HG03066 (cell line): Measurements from ENCODE around the gene CHST11.
A peak's percentile ranks its signal among the peaks of the same experiment; 100 is the strongest.

Source experiments
- ATAC-seq: cut with Tn5 transposase; IDR thresholded peaks from one replicate; pipeline ENCODE4 v1.9.1; 2021; ENCODE audit warnings: low read depth; ENCODE audit not compliant: unreplicated experiment

CHST11 gene

DNA sequence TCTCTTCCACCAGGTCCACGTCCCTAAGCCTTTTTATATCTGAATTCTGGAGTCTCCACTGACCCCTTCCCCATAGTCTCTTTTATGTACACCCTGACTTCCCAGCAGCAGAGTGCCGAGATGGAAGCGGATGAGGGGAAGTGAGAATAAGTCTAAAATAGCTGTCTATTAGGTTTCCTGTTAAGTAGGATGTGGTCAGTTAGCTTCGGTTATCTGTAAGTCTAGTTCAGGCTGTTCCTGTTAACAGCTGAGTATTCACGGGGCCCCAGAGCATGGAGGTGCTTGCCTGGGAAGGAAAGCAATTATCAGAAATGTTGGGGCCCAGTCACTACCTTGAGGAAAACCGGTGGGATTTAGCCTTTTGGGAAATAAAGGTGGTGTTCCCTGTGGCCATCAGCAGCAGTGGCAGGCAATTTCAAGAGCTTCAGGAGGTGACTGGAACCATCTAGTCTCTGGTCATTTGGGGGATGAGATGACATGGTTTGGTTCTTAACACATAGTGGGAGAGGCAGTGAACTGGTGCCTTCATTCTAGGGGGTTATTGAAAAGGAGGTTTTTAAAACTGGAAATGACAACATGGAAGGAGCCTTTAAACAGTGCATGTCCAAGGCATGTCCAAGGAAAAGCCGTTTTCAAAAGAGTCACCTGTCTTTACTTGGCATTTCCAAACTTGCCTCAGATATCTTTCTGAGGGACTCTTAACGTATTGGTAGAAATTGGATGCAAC, 21.8 kb downstream of the CHST11 start:
- ATAC-seq: peak; percentile 81

DNA sequence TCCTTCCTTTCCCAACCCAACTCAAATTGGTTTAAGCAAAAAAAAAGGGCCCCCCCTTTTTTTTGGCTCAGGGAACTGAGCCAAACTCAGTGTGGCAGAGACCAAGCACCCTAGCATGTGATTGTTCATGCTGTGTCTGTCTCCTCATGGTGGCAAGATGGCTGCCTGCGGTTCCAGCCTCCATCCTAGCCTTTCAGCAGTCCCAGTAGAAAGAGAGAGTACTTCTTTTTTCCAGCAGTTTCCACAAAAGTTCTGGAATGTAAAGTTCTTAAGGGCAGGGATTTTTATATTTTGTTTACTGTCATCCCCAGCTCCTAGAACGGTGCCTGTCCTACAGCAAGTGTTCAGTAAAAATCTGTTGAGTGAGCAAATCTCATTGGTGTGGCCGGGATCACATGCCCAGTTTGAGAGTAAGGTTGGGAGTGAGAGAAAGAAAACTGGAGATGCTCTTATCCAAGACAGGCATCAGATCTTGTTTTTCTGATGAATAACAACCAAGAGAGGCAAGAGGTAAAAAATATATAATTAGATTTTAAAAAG, 22.4 kb downstream of the CHST11 start:
- no peak for ATAC-seq

DNA sequence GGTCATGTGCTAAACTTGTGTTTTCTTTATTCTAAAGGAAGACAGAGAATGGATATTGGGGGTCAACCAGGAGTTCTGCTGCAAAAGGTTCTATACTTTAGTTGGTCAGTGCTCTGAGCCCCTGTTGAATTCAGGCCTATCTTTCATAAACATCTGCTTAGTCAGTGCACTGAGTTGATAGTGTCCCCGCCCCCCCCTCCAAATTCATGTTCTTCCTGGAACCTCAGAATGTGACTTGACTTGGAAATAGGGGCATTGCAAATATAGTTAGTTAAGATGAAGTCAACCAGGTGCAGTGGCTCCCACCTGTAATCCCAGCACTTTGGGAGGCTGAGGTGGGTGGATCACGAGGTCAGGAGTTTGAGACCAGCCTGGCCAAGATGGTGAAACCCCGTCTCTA, 23.3 kb downstream of the CHST11 start:
- ATAC-seq: no peak

DNA sequence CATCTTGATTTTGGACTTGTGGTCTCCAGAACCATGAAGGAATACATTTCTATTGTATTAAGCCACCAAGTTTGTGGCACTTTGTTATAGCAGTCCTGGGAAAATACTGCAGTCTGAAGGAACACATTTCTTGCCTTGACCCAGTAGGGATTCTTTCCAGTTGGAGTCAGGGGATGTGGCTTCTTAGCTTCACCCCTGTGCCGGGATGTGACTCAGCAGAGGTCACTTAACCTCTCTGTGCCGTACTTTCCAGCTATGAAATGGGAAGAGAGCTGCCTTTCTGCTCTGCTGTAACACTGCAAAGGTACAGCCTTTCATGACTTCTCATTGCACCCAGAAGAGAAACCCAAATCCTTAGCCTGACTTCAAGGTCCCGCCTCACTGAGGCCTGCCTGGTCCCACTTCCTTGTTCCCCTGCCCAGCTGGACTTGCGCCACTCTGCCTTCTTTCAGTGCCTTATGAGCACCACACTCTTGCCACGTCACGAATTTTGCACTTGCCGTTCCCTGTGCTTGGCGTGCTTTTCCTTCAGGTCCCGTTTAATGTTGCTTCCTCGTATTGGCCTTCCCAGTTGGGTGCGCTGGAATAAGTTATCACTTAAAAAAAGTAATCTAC, 24.2 kb downstream of the CHST11 start:
- no peak for ATAC-seq

DNA sequence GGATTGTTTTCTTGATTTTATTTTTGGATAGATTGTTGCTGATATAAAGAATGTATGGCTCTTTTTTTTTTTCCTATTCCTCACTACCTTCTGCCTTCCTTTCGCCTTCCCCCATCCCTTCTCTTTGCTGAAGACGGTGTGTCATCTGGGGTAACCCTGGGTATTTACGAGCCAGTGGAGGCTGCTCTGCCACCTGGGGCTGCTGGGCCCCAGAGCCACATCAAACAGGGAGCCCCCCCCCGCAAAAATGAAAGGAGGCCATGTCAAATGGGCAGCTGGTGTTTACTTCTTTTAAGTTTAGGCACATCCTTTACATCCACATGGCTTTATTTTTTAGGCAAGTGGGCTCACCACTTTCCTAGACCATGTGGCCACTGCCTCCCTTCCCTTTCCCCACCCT, 25.4 kb downstream of the CHST11 start:
- ATAC-seq: no peak

DNA sequence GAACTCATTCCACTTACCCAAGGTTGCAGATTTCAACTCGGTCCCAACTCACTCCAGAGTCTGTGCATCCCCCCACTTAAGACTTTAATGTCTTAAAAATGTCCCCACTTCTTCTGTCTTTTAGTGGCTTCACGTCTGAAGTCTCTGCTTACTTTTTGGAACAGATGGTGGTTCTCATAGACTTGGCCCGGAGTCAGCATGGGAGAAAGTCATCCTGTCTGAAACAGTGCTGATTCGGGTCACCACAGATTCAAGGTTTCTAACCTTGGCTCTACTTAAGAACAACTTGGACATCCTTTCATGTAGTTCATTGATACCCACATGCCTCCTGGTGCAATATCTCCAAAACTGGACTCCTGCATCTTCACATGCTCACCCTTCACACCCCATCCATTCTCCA, 26.0 kb downstream of the CHST11 start:
- no peak for ATAC-seq

DNA sequence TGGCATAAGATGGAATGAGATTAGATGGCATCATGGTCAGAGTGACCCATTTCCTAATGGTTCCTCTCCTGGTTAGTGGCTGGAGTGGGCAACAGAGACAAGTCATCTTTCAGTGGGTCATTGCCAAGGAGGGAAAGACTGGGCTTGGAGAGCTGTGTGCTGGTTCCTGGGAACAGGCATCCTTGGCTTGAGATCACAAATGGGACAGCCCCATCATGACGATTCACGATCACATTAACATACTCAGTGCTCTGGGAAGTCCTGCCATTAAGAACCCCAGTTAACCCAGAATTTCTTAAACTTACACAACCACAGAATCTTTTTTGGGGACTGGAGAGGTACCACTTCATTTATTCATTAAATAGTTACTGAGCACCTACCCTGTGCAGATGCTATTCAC, 27.3 kb downstream of the CHST11 start:
- ATAC-seq: no peak

DNA sequence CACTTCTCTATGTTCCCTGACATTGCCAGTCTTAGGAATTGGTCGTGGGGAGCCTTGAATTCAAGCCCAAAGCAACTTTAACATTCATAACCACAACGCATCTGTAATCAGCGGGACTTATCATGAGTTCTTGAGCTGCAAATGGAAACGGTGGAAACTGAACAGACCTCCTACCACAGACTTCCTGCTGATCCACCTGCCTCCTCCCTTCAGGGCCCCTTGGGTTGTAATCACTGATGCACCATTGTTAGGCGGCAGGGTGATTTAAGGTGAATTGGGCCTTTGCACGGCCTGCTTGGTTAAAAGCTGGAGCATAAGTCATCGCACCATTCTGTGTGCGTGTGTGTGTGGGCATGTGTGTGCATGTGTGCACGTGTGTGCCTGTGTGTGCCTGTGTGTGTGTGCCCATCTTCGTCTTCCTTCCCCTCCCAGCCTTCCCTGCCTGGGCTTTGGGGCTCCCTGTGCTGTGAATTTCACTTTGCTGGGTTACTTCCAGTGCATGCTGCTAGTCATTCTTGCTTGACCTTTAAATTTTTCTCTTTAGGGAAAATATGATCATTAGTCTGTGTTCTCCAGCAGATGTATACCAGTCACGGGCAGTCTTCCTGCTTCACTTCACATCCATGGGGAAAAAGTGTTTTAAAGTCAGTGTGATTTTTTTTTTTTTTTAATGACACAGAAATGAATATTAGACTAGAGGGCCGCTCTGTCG, 29.1 kb downstream of the CHST11 start:
- ATAC-seq: no peak

DNA sequence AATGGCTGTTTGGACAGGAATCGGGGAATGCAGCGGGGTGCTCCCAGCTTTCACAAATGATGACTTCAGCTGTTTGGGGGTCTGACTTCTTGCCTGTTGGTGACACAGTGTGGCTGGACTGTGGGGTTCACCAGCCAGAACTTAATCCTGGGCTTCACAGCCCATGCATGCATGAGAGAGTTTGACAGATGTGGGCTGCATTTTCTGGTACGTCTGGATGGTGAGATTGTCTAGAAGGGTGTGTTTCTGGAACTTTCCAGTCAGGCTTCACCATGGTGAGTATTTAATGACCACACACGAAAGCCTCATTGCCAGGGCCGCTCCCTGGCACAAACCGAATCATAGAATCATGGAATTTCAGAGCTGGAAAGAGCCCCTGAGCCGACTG, 29.6 kb downstream of the CHST11 start:
- no peak for ATAC-seq

DNA sequence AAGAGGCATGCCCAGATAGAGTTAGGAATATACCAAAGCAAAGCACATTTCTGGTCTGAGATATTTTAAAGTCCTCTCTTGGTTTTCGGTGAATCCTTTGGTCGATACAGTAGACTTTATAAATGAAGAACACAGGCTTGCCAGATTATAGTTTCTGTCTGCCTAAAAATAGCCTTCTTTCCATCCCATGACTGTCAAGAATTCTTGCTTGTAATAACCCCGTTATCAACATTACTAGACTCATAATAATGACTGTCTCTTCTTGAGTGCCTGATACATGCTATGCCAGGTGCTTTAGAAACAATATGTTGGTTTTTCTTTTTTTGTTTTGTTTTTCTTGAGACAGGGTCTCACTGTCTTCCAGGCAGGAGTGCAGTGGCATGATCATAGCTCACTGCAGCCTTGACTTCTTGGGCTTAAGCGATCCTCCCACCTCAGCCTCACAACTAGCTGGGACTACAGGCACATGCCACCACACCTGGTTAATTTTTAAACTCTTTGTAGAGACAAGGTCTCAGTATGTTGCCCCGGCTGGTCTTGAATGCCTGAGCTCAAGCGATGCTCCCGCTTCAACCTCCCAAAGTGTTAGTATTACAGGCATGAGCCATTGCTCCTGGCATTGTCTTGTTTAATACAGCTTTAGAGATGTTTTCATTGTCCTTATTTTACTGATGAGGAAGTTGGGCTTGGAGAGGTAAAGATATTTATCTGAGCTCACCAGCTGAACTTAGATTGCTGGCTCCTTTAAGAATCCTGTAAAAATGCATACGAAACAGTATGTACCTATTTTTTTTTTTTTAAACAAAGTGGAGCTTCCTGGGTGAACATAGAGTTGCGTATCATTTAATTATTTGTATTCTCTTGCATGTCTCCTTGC, 30.4 kb downstream of the CHST11 start:
- ATAC-seq: no peak

DNA sequence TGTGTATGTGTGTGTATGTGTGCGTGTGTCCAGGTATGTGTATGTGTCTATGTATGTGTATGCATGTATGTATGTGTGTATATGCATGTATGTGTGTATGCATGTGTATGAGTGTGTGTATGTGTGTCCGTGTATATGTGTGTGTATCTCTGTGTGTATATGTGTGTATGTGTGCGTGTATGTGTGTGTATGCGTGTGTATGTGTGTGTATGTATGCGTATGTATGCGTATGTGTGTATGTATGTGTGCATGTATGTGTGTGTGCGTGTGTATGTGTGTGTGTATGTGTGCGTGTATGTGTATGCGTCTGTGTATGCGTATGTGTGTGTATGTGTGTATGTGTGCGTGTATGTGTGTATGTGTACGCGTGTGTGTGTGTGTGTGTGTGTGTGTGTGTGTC, 31.6 kb downstream of the CHST11 start:
- ATAC-seq: no peak

DNA sequence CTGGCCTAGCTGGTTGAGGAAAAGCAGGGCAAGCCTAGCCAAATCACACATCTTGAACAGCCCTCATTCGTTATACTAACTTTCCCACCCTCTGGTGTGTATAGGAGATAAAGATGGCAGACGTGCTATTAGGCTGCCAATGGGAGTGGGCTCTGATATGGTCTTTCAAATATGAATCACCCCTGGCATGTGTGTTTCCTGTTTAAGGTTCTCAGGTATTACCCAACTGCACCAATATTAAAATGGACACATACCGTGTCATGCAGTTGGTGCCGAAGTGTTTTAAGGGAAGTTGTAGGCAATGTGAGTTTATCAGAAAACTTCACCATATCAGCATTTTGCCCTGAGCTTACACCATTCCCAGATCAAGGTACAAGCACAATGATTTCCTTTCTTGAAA, 33.4 kb downstream of the CHST11 start:
- ATAC-seq: no peak

DNA sequence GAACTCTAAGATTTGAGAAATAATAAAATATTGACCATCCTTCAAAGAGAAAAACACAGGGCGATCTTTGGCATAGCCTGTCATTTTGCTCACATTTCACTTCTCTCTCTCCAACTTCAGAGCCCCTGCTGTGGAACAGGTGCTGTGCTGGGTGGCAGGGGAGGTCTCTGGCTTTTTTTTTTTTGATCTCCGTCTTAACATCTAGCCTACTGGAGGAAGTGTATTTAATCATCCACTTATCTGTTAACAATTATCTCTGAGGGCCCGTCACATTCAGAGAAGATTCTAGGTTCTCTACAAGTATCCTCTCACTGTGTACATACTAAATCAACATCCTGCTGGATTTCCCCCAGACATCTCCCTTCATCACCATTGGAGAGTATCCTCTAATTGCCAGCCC, 34.1 kb downstream of the CHST11 start:
- no peak for ATAC-seq

DNA sequence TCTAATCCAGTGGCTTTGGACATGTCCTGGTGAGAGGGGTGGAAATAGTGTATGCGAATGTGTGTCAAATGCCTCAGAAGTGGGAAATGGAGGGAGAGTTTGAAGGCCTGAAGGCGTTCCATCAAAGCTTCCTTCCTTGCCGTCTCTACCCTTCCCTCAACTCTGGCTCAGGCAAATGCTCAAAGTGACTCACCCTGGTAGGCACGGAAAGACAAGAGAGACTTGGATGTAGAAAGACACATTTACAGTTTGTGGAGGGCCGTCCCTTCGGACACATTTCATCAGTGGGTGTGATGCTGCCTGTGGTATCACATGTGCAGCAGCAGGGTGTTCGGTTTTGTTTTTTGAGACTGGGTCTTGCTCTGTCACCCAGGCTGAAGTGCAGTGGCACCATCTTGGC, 36.7 kb downstream of the CHST11 start:
- ATAC-seq: no peak

DNA sequence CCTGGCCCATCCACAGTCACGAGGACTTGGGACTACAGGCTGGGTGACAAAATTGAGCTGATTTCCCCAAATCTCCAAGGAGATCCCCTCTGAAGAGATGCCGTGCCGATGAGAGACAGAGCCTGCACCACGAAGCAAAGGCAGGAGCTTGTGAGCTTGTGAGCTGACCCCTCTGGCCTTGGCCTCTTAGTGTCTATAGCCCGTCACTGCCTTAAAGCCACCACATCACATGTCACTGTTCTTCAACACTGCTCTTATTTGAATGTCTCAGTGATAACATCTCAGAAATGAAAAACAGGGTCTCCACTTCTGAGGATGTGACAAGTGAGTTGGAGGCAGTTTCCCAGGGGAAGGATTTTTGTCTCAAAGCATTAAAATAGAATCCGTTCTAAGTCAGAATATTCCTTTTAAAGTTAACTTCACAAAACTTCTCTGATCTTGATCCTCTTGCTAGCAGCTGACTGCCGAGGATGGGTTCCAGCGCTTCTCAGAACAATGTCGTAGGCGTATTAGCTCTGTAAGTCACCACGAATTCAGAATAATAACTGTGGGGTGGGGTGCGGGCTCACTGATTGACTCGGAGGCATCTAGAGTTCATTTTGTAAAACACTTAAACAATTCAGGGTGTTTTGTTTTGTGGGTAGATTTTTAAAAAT, 37.5 kb downstream of the CHST11 start:
- peak; percentile 45 for ATAC-seq

DNA sequence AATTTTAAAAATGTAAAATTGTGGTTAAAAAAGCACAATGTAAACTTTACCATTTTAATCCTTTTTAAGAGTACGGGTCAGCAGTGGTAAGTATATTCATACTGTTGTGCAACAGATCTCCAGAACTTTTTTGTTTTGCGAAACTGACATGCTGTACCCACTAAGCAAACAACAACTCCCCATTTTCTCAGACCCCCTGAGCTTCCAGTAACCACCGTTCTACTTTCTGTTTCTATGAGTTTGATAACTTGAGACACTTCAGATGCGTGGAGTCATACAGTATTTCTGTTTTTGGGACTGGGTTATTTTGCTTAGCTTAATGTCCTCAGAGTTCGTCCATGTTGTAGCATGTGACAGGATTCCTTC, 38.0 kb downstream of the CHST11 start:
- peak; percentile 54 for ATAC-seq

DNA sequence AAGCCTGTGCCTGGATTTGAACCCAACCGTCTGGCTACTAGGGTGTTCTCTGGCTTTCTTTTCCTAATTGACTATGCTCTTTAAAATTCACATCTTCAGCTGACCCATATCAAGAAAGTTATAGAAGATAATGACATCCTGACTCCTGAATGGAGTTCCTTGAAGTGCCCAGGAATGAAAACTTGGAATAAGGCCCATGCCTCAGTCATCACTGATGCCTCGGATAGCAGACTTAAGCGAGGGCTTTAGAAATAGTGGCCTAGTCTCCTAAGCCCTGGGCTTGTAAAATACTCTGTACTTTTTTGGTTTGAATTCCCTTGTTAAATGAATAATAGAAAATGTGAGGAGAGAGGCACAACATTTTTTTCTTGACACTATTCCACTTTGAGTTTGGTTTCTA, 39.0 kb downstream of the CHST11 start:
- ATAC-seq: no peak

DNA sequence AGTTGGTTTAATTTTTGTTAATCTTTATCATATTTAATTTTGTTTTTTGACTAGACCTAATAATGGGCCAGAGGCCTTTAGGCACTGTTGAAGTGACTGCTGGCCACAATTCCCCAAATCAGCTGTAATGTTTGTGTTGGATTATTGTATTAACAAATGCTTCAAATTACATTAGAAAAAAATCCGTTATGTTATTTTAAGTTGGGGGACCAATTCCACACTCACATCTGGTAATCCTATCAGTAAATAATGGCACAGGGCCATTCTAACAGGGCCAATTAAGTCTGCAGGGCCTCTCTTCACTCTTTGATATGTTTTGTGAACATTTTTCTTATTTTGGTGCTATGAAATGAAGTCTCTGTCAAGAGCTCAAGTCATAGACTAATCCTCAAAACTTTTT, 39.6 kb downstream of the CHST11 start:
- no peak for ATAC-seq

DNA sequence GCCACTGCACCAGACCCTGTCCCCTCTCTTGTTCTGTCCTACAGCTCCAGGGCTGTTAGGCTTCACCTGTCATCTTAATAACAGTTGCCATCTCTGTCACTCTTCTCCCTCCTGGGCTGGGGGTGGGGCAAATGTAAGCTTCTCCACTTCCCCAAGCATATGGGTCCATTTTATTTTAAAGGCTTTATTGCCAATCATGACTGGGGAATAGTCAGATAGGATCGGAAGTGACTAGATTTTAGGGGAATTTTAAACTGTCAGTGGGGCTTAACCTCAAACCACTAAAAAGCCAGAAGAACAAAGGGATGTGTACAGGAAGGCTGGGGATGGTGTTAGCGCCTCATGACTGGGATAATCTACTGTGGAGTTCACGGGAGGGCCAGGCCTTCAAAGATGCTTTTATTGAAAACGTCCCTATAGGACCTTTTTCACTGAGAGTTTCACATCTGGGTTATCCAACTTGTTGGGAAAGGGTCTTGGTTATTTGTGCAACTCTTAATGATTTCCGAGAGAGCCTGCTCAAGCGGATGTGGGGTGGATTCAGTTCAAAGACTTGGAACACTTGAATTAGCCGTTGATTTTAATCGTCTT, 41.6 kb downstream of the CHST11 start:
- no peak for ATAC-seq
